Adrenal gland (tissue), 5 donors: Measurements from ENCODE around the gene ISCA2.

Experiments
- POLR2A ChIP-seq, 2 donors: fragments of 450-650 bp; IDR thresholded peaks; one replicate each; pipeline ENCODE4 v1.6.1; 2017; ENCODE audit warnings: antibody characterized with exemption in 2 of 2, mild to moderate bottlenecking in 2 of 2, moderate library complexity in 1 of 2
- TF ChIP-seq, protein P1 (sequence below), 6 experiments: fragments of 450-650 bp in 4 of 6; fragments of 200-600 bp in 2 of 6; sonication (generic) in 1 of 6; IDR thresholded peaks; 1 replicate in 5 of 6; 2 replicates in 1 of 6; pipeline versions ENCODE4 v1.5.1 to v1.8.0; 2016 to 2021; ENCODE audit warnings: antibody characterized with exemption in 6 of 6, mild to moderate bottlenecking in 2 of 6, moderate library complexity in 1 of 6
- donor health status: DM: no; HTN: no; CAD: no.

DNA sequence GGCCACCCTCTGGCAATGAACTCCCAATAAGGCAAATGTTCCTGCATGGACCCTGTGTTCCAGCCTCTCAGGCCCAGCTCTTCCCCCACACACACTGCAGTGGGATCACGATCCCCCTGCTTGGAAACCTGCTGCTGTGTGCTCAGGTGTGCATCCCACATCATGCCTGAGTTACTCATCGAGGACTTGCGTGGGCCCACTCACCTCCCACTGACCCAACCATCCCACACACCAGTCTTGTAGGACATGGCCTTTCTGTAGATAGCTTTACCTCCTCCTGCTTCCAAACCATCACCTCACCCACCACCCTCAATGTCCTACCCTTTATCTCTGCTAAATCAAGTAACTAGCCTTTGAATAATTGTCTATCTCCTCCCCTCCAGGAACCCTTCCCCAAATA, 25.1 kb upstream of the ISCA2 start:
- TF ChIP-seq, protein P1, sequence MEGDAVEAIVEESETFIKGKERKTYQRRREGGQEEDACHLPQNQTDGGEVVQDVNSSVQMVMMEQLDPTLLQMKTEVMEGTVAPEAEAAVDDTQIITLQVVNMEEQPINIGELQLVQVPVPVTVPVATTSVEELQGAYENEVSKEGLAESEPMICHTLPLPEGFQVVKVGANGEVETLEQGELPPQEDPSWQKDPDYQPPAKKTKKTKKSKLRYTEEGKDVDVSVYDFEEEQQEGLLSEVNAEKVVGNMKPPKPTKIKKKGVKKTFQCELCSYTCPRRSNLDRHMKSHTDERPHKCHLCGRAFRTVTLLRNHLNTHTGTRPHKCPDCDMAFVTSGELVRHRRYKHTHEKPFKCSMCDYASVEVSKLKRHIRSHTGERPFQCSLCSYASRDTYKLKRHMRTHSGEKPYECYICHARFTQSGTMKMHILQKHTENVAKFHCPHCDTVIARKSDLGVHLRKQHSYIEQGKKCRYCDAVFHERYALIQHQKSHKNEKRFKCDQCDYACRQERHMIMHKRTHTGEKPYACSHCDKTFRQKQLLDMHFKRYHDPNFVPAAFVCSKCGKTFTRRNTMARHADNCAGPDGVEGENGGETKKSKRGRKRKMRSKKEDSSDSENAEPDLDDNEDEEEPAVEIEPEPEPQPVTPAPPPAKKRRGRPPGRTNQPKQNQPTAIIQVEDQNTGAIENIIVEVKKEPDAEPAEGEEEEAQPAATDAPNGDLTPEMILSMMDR (IDR thresholded peaks at IDR 0.05), result no peak
- TF ChIP-seq POLR2A (IDR thresholded peaks at IDR 0.05), result no peak
